GM10847 (cell line): ENCODE data around the gene CYB5R4.

Experiments
- POLR2A ChIP-seq: IDR thresholded peaks from 2 replicates; pipeline ENCODE4 v1.6.1; 2011; ENCODE audit not compliant: insufficient read length; ENCODE audit errors: extremely low read depth

Gene CYB5R4

DNA sequence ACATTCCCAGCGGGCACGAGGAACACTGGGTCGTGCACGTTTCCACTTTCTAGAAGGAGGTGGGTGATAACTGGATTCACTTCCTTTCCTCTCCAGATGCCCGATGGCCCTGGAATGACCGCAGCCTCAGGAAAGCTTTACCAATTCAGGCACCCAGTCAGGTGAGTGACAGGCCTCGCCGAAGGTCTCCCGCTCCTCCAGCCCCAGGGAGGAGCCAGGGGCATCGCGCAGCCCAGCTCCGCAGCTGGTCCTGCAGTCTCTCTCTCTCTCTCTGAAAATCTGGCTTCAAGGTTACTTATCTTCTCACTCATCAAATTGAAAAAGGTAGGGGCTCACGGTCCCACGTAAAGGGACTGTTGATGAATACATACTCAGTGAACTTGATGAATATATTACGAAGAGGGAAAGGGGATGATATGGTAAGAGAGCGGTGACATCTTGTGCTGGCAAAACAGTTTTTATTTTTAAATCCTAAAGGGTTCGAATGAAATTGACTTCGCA, 5.4 kb upstream of the CYB5R4 start:
- no peak for TF ChIP-seq POLR2A

- TF ChIP-seq POLR2A = no peak
Measured at GRCh38 chr6:83854766-83855165, 4.7 kb upstream of the CYB5R4 start.

- no peak for TF ChIP-seq POLR2A
Measured at GRCh38 chr6:83860359-83860755, 868 bp downstream of the CYB5R4 start.

DNA sequence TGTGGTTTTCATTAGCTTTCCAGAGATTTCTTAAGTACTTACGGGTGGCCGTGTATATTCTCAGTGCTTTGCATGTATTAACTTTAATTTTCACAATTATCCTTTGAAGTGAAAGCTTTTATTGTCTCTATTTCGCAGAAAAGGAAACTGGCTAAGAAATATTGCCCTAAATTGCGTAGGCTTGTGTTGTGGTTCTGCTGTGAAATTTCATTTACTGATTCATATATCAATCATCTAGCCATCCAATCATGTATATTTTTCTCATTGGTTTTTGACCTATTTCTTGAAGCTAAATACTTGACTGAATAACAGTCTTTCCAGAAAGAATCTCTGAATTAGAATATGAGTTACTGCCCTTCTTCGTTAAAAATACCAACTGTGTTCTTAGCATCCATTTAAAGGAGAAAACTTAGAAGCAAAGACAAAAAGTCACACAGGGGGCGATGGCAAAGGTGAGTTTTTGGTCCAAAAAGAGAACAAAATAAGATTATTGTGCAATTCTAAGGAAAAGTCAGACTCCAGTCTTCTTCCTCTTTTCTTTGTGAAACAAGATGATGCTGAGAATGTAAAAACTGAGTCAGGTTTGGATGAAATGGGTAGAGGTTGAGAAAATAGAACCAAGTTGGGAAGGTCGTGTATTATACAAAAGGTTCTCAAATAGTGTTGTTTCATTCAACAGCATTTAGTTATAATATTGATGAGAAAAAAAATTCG, 1.4 kb downstream of the CYB5R4 start:
- TF ChIP-seq POLR2A = no peak

DNA sequence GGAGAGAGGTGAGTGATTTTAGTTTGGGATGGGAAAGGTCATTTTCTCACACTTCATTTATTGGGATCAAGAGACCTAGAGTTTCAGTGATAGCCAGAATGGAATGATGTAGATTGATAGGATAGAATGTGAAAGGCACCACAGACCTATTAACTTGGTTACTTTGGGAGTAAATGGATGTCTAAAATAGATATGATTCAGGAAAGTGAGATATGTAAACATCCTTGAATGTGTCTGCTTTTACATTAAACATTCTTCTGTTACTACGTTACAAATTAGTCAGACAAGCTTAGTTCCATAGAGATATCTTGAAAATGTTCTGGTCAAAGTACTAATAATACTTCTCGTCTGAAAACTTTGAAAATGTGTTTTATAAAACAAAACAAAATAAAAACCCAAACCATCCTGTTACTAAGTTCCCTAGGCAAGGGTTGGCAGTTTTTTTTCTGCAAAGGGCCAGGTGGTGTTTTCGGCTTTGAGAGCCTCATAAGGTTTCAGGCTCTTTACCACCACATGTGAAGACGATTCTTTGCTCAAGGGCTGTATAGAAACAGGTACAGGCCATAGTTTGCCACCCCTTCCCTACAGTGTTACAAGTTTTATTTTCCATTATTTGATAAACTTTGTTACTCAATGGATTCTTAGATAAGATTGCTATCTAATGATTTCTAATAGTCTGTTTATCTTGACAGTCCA, 3.4 kb downstream of the CYB5R4 start:
- no peak for TF ChIP-seq POLR2A

- no peak for TF ChIP-seq POLR2A
Measured at GRCh38 chr6:83867043-83867442, 7.6 kb downstream of the CYB5R4 start.

- TF ChIP-seq POLR2A = no peak
Measured at GRCh38 chr6:83867527-83868161, 8.2 kb downstream of the CYB5R4 start.

GRCh38 chr6:83868639-83869038, 9.2 kb downstream of the CYB5R4 start:
- no peak for TF ChIP-seq POLR2A

- TF ChIP-seq POLR2A = no peak
Measured at GRCh38 chr6:83870649-83871048, 11.2 kb downstream of the CYB5R4 start.

DNA sequence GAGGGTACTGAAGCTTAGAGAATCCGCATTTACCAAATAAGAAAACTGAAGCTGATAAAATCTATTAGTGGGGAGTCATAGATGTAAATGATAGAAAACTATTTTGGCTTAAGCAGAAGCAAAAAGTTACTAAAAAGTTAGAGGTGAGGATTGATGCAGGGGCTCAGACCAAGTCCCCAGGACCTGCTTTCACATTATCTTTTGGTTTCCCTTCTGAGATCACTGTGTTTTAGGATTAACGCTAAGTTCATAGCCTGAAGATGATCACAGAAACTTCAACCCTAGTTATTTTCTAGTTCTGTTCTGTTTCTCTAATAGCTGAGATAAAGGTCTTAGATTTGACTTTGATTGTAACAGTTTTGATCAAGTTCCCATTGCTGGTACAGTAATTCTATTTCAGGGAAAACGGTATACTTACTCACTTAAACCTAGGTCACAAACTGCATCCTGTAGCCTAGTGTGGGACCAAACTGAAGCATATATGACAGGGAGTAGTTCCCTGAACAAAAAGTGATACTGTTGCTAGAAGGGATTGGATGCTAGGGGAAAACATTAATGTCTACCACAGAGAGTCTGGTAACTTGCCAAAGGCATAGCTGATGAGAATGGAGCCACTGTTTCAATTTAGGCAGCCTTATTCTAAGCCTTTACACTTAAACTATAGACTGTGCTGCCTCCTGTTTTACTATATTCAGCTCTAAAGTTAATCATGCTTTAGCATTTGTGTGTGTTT, 13.1 kb downstream of the CYB5R4 start:
- no peak for TF ChIP-seq POLR2A

- TF ChIP-seq POLR2A = no peak
Measured at GRCh38 chr6:83873869-83874268, 14.4 kb downstream of the CYB5R4 start.

- no peak for TF ChIP-seq POLR2A
Measured at GRCh38 chr6:83875843-83876242, 16.4 kb downstream of the CYB5R4 start.

- TF ChIP-seq POLR2A = no peak
Measured at GRCh38 chr6:83878902-83879644, 19.6 kb downstream of the CYB5R4 start.

DNA sequence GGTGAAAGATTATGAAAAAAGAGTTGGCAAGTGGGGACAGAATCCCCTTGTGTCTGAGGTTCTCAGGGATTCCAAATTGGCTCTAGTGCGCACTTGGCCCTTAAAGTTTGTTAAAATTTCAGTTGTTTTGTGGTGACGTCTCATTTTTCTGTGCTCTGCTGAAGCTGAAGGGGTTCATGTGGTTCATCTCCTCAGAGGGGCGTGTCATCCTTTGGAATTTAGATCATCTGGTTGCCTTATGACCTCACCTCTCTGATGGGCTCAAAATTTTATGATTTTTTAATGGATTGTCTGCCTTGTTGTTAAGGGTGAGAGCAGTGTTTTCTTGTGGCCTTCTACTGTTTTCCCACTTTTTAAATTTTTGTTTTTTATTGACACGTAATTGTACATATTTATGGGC, 20.3 kb downstream of the CYB5R4 start:
- no peak for TF ChIP-seq POLR2A

DNA sequence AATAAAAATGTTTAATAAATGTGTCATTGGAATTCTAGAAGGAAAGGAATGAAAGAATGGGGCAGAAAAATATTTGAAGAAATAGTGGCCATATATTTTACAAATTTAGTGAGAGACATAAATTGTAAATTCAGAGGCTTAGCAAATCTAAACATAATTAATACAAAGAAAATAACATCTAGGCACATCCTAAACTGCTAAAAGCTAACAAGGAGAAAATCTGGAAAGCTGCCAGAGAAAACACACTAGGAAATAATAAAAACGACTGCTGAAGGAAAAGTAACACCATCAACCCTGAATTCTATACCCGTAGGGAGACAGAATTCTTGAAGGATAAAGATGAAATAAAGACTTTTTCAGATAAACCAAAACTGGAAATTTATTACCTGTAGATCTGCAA, 23.8 kb downstream of the CYB5R4 start:
- no peak for TF ChIP-seq POLR2A
